ENCODE data around the gene TMEM156. TPM values are rescaled to one million over a fixed set of nuclear protein-coding genes. Genes with fewer than 3 reads are reported as not detected.
"Not testable (repeated sequence)": the region's sequence is repeated elsewhere in the genome, so short reads cannot be mapped to it uniquely, and the experiment has no call there.

TMEM156 gene
- total RNA-seq, 1 donor from 2014 or later: 2.3 TPM

GRCh38 chr4:38950734-38951133, 81.5 kb downstream of the TMEM156 start:
- no peak for DNase-seq (ENCODE audit: low read depth)
- no peak overlapping the region for H3K4me3 ChIP-seq (ENCODE audit: low read depth, low read length)
- TF ChIP-seq CTCF (conservative IDR thresholded peaks at IDR 0.05; ENCODE audit: low read depth, low read length): no peak

DNA sequence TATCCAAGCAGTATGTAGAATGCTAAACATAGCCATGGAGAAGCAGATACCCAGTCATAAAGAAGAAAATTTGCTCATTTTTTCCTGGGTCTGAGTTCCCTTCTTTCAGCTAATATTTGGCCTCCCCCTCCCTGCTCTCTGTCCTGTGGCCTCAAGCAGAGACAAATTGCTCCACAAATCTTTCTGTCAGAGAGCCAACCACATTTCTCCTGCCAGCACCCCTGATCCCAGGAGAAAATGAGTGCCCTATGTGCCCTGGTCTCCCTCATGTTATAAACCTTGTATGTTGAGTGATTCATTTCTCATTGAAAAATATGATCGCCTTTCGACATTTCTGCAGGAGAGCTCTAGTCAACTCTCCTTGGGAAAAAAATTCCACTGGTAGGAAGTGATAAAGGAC, 82.0 kb downstream of the TMEM156 start:
- DNase-seq (ENCODE audit: low read depth): no peak
- no peak overlapping the region for H3K4me3 ChIP-seq (ENCODE audit: low read depth, low read length)
- no peak for TF ChIP-seq CTCF (conservative IDR thresholded peaks at IDR 0.05; ENCODE audit: low read depth, low read length)

DNA sequence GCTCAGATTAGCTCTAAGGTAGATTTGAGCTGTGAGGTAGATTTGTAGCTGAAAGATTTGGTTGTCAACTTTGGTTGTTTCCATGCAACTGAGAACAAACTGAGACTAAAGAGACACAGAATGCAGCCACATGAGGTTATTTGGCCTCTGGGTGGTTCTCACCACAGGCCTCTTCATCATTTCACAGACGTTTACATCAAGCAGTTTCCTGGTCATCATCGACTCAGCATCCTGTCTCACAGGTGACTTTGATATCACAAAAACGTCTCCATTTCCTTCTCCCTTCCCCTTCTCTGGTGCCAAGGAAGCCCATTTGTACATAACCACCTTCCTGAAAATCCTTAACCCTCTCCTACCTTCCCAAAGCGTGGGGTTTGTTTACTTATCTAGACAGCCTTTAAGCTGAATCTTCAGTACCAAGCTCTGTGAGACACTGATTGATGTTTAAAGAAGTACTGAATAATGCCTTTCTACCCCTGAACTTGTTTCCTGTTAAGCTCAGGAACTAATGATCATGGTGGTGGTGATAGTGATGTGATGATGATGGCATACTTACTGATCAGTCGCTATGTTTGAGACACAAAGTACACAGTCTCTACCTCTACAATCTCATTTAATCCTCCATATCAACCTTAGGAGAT, 82.7 kb downstream of the TMEM156 start:
- no peak overlapping the region for H3K4me3 ChIP-seq (ENCODE audit: low read depth, low read length)
- no peak for TF ChIP-seq CTCF (conservative IDR thresholded peaks at IDR 0.05; ENCODE audit: low read depth, low read length)
- DNase-seq (ENCODE audit: low read depth): no peak

DNA sequence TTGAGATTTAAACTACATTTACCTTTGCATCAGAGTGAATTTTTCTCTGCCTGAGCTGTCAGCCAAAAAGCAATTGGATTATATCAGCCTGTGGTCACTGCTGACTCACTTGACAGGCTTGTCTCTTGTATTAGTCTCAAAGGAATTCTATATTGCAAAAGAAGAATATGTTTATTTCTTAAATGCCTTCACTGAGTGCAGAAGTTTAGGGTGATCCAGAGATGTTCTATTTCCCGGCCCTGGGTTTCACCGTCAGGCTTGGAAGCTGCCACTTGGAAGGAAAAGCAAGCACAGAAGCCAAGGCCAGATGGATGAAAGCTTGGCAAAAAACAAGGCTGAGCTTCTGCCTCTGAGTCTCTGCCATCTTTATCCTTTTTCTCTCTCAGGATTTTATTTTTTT, 83.7 kb downstream of the TMEM156 start:
- peak; percentile 35 for DNase-seq (ENCODE audit: low read depth)
- no peak overlapping the region for H3K4me3 ChIP-seq (ENCODE audit: low read depth, low read length)
- no peak for TF ChIP-seq CTCF (conservative IDR thresholded peaks at IDR 0.05; ENCODE audit: low read depth, low read length)

DNA sequence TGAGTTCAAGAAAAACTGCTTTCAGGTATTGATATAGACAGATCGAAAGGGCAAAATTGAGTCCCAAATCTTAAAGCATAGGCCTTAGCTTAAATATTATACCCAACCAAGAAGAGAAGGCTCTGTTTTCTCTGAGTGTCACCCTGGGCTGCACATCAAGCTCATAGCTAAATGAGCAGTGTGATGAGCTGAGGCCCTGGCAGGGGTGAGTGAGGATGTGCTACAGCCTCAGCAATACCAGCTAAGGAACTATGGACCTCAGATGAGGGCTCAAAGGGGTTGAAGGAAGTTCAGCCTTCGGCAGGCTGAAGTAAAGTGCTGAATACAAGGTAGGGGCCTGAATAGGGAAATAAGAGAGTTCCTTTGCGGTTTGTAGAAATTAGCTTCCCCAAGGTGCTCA, 85.3 kb downstream of the TMEM156 start:
- no peak overlapping the region for H3K4me3 ChIP-seq (ENCODE audit: low read depth, low read length)
- no peak for TF ChIP-seq CTCF (conservative IDR thresholded peaks at IDR 0.05; ENCODE audit: low read depth, low read length)
- no peak for DNase-seq (ENCODE audit: low read depth)

DNA sequence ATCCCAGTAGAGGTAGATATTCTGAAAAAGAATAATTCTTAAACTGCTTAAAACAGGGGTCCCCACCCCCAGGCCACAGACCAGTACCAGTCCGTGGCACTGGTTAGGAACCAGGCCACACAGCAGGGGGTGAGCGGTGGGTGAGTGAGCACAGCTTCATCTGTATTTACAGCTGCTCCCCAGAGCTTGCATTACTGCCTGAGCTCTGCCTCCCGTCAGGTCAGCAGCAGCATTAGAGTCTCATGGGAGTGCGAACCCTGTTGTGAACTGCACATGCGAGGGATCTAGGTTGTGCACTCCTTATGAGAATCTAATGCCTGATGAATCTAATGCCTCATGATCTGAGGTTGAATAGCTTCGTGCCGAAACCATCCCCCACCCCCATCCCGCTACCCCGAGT, 87.8 kb downstream of the TMEM156 start:
- no peak overlapping the region for H3K4me3 ChIP-seq (ENCODE audit: low read depth, low read length)
- TF ChIP-seq CTCF (conservative IDR thresholded peaks at IDR 0.05; ENCODE audit: low read depth, low read length): no peak
- DNase-seq (ENCODE audit: low read depth): no peak

DNA sequence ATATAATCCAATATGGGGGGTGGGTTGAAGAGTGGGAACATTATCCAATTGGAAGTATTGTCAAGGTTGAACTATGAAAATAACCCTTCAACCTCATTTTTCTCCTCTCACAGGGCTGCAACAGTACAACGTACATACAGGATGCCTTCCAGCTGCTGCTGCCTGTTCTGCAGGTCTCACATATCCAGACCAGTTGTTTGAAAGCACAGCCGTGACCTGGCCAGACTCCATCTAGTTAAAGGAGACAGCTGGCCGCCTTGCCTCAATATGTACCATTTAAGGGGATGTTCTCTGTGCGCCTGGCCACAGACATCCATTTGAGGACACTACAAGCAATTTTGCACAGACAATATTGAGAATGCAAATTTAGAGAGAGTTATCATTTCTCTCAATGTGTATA, 88.9 kb downstream of the TMEM156 start:
- no peak for TF ChIP-seq CTCF (conservative IDR thresholded peaks at IDR 0.05; ENCODE audit: low read depth, low read length)
- no peak for DNase-seq (ENCODE audit: low read depth)
- H3K4me3 ChIP-seq (ENCODE audit: low read depth, low read length): no peak overlapping the region

GRCh38 chr4:38941906-38942305, 90.3 kb downstream of the TMEM156 start:
- H3K4me3 ChIP-seq (ENCODE audit: low read depth, low read length); DNase-seq (ENCODE audit: low read depth): not testable (repeated sequence)

Measured in epithelial cell of proximal tubule (primary cell).